Measurements from ENCODE around the gene TRAF4. TPM values are rescaled to one million over a fixed set of nuclear protein-coding genes. Genes with fewer than 3 reads are reported as not detected.

TRAF4 gene
- total and polyA plus RNA-seq, 9 of the 15 experiments (the other 6 are each of a cell fraction or from before 2014, with no cell fraction given) = 2.4 to 147 (median 72.4) TPM

GRCh38 chr17:28726627-28727491 is 17.0 kb upstream of the TRAF4 start (continued):
- TF ChIP-seq ATF2 (CRISPR knock-in tag; IDR thresholded peaks at IDR 0.05) (no peak), ZNF766 (CRISPR knock-in tag; conservative IDR thresholded peaks at IDR 0.05) (no peak), ZBTB12 (CRISPR knock-in tag; IDR thresholded peaks at IDR 0.05) (no peak), HNRNPLL (IDR thresholded peaks at IDR 0.05; ENCODE audit: low read depth, low read length, poor library complexity, severe bottlenecking) (no peak), MCM2 (IDR thresholded peaks at IDR 0.05; ENCODE audit: low read depth) (no peak), XRCC5 (IDR thresholded peaks at IDR 0.05; ENCODE audit: low read depth, low read length) (peak; percentile 88), CAMTA2 (CRISPR knock-in tag; conservative IDR thresholded peaks at IDR 0.05) (no peak), CBX3 (IDR thresholded peaks at IDR 0.05; ENCODE audit: borderline replicate concordance in 1 of 2, low read length in 2 of 2) (no peak), ZNF398 (CRISPR knock-in tag; IDR thresholded peaks at IDR 0.05) (no peak), MYBL2 (IDR thresholded peaks at IDR 0.05; ENCODE audit: low read depth) (no peak), MYBL2 (CRISPR knock-in tag; IDR thresholded peaks at IDR 0.05; ENCODE audit: borderline replicate concordance) (no peak), E2F3 (CRISPR knock-in tag; IDR thresholded peaks at IDR 0.05) (0 out of 2 replicates have a peak, but pooled peaks have one; percentile 46), ZNF41 (CRISPR knock-in tag; conservative IDR thresholded peaks at IDR 0.05) (no peak), NCOA2 (IDR thresholded peaks at IDR 0.05; ENCODE audit: partially characterized antibody in 2 of 2) (no peak), MTA2 (IDR thresholded peaks at IDR 0.05; ENCODE audit: low read depth) (no peak), BDP1 (IDR thresholded peaks at IDR 0.05; ENCODE audit: insufficient read depth, insufficient read length) (no peak), POLR2B (IDR thresholded peaks at IDR 0.05; ENCODE audit: low read depth, partially characterized antibody) (peak; percentile 21), ZNF512 (tag; IDR thresholded peaks at IDR 0.05) (no peak), E2F4 (CRISPR knock-in tag; IDR thresholded peaks at IDR 0.05; ENCODE audit: low read depth) (0 out of 2 replicates have a peak, but pooled peaks have one; percentile 42), SIN3B (IDR thresholded peaks at IDR 0.05; ENCODE audit: low read depth) (no peak), TEAD2 (tag; IDR thresholded peaks at IDR 0.05) (no peak)

All from K562 (cell line).